ENCODE results near the gene KPNB1.

GRCh38 chr17:47611372-47612350 lies 38.1 kb upstream of the KPNB1 start:
- TF ChIP-seq EP300 (IDR thresholded peaks at IDR 0.05; ENCODE audit: borderline replicate concordance) (no peak), CEBPB (IDR thresholded peaks at IDR 0.05) (no peak), FOXM1 (IDR thresholded peaks at IDR 0.05; ENCODE audit: borderline replicate concordance, low read depth) (no peak), REST (IDR thresholded peaks at IDR 0.05; ENCODE audit: low read depth) (no peak), YY1 (IDR thresholded peaks at IDR 0.05; ENCODE audit: low read depth) (no peak), TAF1 (IDR thresholded peaks at IDR 0.05; ENCODE audit: low read depth) (no peak), RAD21 (IDR thresholded peaks at IDR 0.05; ENCODE audit: low read depth) (no peak), CREB1 (IDR thresholded peaks at IDR 0.05; ENCODE audit: low read depth) (no peak), TEAD4 (IDR thresholded peaks at IDR 0.05) (no peak), MAX (IDR thresholded peaks at IDR 0.05) (no peak), ZBTB7A (IDR thresholded peaks at IDR 0.05; ENCODE audit: low read depth) (no peak), TCF12 (IDR thresholded peaks at IDR 0.05; ENCODE audit: low read depth) (no peak), NFIC (IDR thresholded peaks at IDR 0.05) (no peak)

All from Ishikawa (cell line).